ENCODE measurements around the gene SRM. TPM values are rescaled to one million over a fixed set of nuclear protein-coding genes. Genes with fewer than 3 reads are reported as not detected.
"Not testable (repeated sequence)": the region's sequence is repeated elsewhere in the genome, so short reads cannot be mapped to it uniquely, and the experiment has no call there.

Gene SRM
- total RNA-seq, 1 donor from 2014 or later: 48.9 TPM

- intact Hi-C loops (cut with micrococcal nuclease); DNase-seq; ATAC-seq: not testable (repeated sequence)
Observed at GRCh38 chr1:11051121-11051520, 8.7 kb downstream of the SRM start.

DNA sequence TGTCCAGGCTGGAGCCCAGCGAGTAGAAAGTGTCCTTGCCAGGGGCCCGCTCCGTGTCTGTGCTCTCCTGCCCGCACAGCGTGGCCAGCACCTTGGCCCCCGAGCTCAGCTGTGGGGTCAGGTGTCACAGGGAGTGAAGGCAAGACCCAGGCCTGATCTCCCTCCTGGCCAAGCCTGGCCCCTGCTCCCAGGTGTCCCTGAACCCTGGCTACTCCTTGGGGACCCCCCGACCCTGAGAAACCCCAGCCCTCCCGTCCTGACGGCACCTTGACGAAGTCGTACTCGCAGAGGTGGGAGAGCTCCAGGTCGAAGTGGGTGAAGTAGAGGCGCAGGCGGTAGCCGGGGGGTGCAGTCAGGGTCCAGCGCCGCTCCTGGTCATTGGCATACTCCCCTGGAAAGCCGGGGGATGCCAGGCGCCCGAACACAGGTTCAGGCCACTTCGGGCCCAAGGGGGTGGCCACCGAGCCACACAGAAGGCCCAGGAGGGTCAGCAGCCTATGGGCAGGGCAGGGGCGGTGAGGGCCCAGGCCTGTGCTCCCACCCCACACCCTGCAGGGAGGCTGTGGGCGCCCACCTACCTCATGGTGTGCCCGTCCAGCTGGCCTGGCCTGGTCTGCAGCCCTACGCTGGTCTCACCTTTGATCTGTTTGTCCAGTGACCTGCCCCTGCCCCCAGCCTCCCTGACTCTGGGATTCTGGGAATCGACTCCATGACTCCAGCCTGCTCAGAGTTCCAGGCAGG lies 13.0 kb downstream of the SRM start, which contains the start of gene MASP2:
Gene MASP2, minus strand, starts transcription at position 615 of the 741 bp plus-strand sequence. Its CDS starts 32 bp downstream, at position 583.
- intact Hi-C loops (cut with micrococcal nuclease): no loop called here
- ATAC-seq: no peak
- DNase-seq: no peak

- no peak for ATAC-seq
- intact Hi-C loops (cut with micrococcal nuclease): no loop called here
- no peak for DNase-seq
Observed at GRCh38 chr1:11046270-11046566, 13.6 kb downstream of the SRM start.

DNA sequence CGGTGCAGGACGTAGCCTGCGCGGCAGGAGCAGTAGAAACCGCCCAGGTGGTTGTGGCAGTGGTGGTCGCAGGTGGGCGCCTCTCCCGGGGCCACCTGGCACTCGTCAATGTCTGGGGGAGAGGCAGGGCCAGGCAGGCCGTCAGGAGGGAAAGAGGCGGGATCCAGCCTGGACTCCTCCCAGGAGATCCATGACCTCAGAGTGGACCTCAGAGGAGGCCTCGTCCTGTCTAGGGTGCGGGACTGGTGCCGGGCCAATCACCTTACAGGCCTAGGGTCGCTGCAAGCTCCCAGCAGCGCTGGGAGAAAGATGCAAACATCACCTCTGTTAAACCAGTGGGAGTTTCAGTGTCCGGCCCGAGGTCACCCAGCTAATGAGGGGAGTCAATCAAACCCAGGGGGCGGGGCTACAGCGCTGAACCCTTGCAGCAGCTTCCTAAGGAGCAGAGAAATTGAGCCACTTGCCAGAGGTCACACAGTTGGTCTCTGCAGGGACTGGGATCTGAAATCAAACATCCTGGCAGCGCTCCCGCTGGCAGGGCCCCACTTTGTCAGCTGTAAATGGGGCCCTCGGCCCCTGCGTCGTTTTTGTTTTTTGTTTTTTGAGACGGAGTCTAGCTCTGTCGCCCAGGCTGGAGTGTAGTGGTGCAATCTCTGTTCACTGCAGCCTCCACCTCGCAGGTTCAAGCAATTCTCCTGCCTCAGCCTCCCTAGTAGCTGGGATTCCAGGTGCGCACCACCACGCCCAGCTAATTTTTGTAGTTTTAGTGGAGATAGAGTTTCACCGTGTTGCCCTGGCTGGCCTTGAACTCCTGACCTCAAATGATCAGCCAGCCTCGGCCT lies 14.2 kb downstream of the SRM start:
- intact Hi-C loops (cut with micrococcal nuclease): no loop called here
- ATAC-seq (no peak), DNase-seq (no peak)

- DNase-seq: no peak
- no peak for ATAC-seq
- intact Hi-C loops (cut with micrococcal nuclease): no loop called here
Observed at GRCh38 chr1:11044849-11045427, 14.9 kb downstream of the SRM start.

GRCh38 chr1:11044086-11044848 lies 15.6 kb downstream of the SRM start:
- intact Hi-C loops (cut with micrococcal nuclease): no loop called here
- DNase-seq: no peak
- ATAC-seq: no peak

DNA sequence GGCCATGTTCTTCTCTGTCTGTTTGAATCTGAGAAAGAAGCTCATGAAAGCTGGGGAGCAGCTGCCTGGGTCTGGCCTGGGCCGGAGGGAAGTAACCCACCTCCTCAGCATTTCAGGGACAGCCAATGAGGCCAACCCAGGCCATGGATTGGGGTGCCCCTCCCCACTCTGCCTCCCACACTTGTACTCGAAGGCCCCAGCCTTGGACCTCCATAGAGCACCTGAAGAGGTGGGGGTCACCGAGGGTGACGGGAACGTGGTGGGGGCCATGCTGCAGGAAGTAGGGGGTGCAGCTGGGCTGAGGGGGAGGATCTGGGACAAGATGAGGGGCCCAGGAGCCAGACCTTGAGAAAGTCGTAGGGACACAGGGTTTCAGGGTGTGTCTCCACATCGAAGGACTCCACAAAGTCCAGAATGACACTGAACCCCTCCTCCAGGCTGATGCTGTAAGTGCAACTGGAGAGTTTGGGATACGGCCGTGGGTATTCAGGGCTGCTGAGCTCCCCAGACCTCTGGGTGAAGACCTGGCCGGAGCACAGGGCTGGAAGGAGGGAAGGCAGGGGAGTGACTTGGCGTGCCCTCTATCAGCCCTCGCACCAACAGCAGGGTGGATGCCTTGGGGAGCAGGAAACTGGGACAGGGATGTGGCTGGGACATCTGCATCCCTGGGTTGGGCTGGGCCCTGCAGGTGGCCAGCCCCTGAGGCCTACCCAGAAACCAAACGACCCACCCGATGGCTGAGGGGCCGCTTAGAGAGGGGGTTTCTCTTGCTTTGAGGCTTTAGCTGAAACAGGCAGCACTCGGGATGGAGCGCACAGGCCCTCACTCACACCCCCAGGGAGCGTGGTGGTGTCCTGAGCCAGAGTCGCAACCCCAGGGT lies 16.6 kb downstream of the SRM start:
- intact Hi-C loops (cut with micrococcal nuclease): no loop called here
- DNase-seq: no peak
- no peak for ATAC-seq

GRCh38 chr1:11042065-11042464 lies 17.8 kb downstream of the SRM start:
- no peak for DNase-seq
- intact Hi-C loops (cut with micrococcal nuclease): no loop called here
- ATAC-seq: no peak

GRCh38 chr1:11041048-11041447 lies 18.8 kb downstream of the SRM start:
- intact Hi-C loops (cut with micrococcal nuclease): no loop called here
- no peak for DNase-seq
- ATAC-seq: no peak

- intact Hi-C loops (cut with micrococcal nuclease): not testable (repeated sequence)
Observed at GRCh38 chr1:11040105-11040429, 19.8 kb downstream of the SRM start.

DNA sequence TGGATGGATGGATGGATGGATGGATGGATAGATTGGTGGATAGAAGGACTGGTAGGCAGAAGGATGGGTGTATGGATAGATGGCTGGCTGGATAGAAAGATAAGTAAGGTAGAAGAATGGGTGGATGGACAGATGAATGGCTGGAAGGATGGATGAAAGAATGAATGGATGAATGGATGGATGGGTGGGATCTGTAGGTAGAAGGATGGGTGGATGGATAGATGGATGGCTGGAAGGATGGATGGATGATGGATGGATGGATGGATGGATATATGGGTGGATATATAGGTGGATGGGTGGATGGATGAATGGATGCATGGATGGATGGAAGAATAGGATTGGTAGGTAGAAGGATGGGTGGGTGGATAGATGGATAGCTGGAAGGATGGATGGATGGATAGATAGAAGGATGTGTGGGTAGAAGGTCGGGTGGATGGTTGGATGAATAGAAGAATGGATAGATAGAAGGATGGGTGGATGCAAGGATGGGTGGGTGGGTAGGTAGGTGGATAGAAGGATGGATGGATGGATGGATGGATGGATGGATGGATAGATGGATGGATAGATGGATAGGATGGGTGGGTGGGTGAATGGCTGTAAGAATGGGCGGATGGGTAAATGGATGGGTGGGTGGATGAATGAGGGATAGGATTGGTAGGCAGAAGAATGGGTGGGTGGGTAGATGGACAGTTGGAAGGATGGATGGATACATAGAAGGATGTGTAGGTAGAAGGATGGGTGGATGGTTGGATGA lies 20.3 kb downstream of the SRM start:
- no peak for DNase-seq
- no peak for ATAC-seq
- intact Hi-C loops (cut with micrococcal nuclease): no loop called here

More at GRCh38 chr1:11040105-11040429, 19.8 kb downstream of the SRM start:
- not testable (repeated sequence) for DNase-seq, ATAC-seq

- intact Hi-C loops (cut with micrococcal nuclease): no loop called here
- peak; percentile 97 for ATAC-seq
- peak; percentile 90 for DNase-seq
Observed at GRCh38 chr1:11037740-11038182, 22.1 kb downstream of the SRM start.

DNA sequence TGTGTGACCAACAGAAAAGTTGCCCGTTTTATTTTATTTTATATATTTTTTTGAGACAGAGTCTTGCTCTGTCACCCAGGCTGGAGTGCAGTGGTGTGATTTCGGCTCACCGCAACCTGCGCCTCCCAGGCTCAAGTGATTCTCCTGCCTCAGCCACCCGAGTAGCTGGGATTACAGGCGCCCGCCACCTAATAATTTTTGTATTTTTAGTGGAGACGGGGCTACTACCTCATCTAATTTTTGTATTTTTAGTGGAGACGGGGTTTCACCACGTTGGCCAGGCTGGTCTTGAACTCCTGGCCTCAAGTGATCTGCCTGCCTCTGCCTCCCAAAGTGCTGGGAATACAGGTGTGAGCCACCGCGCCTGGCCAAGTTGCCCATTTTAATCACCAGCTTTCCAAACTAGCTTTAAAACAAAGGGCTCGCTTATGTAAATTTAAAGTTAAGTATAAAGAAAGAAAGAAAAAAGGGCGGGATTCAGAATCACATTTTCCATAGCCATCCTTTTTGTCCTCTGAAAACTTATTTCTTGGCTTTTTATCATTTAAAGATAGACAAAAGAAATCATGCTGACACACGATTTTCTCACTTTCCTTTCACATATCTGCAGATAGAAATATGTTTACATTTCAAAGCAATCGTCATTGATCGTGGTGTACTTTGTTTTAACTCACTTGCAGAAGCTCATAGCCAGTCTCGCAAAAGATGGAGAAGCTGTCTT lies 22.6 kb downstream of the SRM start:
- intact Hi-C loops (cut with micrococcal nuclease); ATAC-seq; DNase-seq: not testable (repeated sequence)

- no peak for DNase-seq
- intact Hi-C loops (cut with micrococcal nuclease): no loop called here
- peak; percentile 28 for ATAC-seq
Observed at GRCh38 chr1:11031624-11032262, 28.1 kb downstream of the SRM start.

- intact Hi-C loops (cut with micrococcal nuclease): no loop called here
- DNase-seq (no peak), ATAC-seq (no peak)
Observed at GRCh38 chr1:11030865-11031264, 29.0 kb downstream of the SRM start.

DNA sequence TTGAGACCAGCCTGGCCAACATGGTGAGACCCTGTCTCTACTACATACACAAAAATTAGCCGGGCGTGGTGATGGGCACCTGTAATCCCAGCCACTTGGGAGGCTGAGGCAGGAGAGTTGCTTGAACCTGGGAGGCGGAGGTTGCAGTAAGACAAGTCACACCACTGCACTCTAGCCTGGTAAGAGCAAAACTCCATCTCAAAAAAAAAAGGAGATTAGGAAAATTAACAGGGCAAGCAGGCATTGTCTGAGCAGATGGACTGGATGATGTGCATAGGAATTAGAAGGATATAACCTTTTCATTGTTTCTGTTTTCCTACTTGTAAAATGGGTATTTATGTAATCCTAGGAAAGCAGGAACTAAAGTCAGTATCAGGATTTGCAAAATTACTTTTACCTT lies 31.8 kb downstream of the SRM start:
- intact Hi-C loops (cut with micrococcal nuclease): no loop called here
- DNase-seq (no peak), ATAC-seq (no peak)

- no peak for ATAC-seq
- no peak for DNase-seq
- intact Hi-C loops (cut with micrococcal nuclease): no loop called here
Observed at GRCh38 chr1:11027316-11027715, 32.5 kb downstream of the SRM start.
